ENCODE data around the gene SMAP1.
"Not testable (repeated sequence)": the region's sequence is repeated elsewhere in the genome, so short reads cannot be mapped to it uniquely, and the experiment has no call there.

SMAP1 gene

DNA sequence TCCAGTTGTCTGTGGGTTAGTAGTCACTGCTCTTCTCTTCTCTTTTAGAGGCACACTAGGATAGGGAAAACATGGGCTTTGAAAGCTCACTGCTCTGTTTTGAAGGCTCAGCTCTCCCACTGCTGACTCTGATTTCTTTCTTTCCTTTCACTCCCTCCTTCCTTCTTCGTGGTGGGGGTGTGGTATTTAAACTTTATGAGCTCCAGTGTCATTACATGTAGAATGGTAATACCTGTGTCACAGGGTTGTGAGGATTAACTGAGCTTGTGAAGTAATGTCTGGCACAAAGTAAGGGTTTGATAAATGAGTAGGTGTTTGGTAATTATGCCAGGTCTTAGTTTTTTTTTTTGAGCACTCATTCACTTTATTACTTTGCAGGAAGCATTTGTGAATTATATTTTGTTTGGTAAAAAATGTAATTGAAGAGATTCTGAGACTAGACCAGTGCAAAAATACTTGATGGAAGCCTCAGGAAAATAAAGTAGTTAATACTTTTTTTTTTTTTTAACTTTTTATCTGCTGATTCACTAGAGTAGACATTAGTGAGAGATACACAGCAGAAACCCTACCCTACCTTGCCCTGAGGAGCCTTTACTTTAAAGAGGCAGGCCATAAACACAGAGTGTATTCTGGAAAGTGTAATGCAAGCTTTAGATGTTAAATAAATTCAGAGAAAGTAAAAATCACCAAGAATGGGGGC lies 17.3 kb downstream of the SMAP1 start:
- no peak for DNase-seq (ENCODE audit: low read depth)

DNA sequence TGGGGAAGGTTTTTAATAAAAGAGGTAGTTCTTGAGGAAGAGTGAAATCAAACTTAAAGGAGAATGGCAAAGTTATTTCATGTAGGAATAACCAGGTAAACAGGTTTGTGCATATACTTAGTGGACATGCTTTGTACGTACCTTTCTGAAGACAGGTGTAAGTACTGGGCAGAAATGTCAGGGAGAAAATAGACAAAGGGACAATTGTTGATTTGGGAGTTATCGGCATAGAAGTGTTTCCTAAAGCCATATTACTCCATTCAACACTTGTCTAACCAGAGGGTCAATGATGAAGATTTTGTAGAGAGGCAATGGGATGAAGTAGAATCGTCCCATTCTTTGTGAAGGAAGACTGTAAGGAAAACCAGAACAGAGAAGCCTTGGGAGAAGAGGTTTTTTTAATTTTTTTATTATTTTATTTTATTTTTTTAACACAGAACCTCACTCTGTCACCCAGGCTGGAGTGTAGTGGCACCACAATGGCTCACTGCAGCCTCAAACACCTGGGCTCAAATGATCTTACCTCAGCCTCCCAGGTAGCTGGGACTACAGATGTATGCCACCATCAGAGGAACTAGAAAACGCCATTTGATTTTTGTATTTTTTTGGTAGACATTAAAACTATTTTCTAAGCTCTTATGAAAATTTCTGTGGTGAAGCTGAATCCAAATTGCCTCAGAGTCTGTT lies 18.0 kb downstream of the SMAP1 start:
- DNase-seq (ENCODE audit: low read depth), result no peak

DNA sequence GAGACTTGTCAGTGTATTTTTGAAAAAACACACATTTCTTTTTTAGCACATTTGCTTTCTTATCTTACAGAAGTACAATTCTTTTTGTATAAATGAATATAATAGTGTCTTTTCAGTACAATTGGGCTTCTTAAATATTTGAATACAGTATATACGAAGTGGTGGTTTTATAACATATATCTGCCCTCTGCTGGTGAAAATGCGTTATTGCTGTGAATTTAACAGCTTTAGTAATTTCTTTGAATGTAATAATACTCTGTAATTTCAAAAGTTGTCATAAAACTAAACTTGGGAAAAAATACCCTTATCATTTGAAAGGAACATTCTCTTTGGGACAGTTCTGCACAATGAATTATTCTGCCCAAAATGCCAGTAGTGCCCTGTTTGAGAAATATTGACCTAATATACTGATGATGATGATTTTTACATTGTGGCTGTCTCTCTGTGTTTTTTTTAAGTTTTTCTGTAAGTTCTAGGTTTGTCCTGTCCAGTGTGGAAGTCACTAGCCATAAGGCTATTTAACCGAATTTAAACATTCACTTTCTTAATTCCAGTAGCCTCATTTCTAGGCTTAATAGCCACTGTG lies 19.0 kb downstream of the SMAP1 start:
- DNase-seq (ENCODE audit: low read depth), result no peak

DNA sequence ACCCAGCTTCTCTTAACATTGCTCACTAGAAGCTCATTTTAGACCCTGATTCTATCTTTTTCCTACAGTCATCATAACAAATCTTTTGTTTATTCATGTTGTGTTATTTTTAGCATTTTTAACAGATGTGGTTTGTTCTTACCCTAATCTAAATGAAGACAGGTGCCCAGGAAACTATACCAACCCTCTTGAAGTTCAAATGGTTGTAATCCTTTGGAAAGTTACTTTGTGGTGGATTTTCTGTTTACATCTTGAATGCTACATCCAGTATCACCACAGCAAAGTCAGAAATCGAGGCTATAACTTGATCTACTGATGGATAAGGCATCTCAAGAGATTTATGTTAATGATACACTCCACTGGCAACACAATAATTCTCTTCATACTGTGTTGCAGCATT lies 26.2 kb downstream of the SMAP1 start:
- no peak for DNase-seq (ENCODE audit: low read depth)

DNA sequence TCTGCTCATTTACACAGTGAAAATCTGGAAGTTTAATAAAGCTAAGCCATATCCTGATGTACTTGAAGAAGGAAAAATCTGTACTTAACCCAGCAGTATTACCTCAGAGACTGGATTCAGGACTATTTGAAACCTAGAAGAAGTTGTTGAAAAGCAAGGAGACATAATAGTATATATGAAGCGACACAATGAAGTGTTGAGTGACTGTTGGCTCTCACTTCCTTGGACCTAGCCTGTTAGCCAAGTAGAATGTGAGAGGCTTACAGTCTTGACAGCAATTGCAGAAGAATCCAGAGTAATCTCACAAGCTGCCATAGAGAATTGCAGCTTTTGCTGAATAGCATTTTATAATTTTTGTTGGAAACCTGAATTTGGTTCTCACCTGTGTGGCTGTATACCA lies 26.7 kb downstream of the SMAP1 start:
- no peak for DNase-seq (ENCODE audit: low read depth)

DNA sequence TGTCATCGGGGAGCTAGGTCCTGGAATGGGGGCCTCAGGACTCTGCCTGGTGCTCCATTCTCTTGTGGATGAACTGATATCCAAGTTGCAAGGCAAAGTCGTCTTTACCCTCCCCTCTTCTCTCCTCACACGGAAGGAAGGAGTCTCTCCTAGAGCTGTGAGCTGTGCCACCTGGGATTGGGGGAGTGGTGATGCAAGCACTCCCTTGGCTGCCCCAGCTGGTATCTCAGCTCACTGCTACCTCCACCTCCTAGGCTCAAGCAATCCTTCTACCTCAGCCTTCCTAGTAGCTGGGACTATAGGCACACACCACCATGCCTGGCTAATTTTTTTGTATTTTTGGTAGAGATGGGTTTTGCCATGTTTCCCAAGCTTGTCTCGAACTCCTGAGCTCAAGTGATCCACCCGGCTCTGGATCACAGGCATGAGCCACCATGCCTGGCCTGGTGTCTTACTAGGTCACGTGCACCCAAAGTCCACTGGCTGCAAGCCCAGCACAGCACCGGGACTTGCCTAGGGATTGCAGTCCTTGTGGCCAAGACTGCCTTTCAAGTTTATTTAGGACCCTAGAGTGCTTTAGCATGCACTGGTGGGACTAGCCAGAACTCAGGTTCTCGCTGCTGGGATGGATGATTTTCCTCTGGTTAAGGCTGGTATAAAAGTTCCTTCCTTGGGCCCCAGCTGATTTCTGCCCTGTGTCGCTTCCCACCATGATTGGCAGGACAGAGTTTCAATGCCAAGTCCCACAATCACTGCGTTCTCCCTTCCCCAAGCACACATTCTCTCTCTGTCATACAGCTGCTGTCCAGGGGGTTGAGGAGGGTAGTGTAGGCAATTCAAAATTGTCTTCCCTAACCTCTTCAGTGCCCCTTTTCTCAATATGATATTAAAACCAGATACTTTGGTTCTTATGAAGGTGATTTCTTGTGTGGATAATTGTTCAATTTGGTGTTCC lies 33.5 kb downstream of the SMAP1 start:
- no peak for DNase-seq (ENCODE audit: low read depth)

DNA sequence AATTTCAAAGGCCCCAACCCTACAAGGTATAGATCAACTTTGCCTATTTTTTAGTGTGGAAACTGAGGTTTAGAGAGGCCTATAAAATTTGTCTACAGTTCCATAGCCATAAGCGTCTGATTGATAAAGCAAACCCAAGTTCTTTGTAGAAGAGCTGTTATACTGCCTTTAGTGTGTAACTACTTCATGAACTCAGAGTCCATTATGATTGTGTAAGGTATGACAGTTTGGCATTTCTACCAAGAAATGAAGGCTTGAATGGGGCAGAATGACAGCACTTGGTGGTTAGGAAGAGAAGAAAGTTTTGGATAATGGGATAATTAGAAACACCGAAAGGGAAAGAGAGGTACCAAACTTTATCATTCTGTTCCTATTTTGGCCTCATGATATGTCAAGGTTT lies 38.1 kb downstream of the SMAP1 start:
- DNase-seq (ENCODE audit: low read depth), result no peak

DNA sequence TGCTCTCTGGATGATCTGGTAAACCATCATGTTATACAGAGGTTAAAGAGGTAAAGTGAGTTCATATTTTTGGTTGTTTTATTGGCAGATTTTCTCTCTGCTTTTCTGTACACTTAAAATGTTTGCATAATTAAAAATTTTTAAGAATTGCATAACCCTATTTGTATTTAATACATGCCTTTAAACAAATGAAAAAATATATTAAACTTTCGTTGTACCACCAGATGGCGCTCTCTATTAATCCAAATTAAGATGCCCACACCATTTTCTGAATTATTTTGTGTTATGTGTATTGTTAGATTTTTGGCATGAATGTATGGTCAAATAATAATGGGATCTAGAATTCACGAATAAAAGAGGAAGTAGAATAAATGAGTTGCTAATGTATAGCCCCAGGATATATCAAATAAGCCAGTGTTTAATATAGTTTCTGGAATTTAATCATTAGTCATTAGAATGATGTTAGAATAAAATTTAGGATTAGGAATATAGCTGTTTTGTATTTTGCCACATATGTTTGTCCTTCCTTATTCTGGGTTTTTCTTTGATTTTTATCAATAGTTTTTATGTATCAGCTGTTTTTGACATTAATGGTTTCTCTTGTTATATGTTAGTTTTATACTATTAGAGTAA lies 38.9 kb downstream of the SMAP1 start:
- DNase-seq (ENCODE audit: low read depth), result no peak

DNA sequence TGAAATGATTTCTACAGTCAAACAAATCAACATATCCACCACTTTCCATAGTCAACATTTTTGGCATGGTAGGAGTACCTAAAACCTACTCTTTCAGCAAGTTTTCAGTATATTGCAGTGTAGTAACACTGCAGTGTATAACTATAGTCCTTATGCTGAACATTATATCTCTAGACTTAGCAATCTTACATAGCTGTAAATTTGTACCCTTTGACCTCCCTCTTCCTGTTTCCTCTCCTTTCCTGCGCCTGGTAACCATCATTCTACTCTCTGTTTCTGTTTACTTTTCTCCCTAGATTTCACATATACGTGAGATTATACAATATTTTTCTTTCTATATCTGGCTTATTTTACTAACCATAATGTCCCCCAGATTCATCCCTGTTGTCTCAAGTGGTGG lies 40.2 kb downstream of the SMAP1 start:
- DNase-seq (ENCODE audit: low read depth), result no peak

DNA sequence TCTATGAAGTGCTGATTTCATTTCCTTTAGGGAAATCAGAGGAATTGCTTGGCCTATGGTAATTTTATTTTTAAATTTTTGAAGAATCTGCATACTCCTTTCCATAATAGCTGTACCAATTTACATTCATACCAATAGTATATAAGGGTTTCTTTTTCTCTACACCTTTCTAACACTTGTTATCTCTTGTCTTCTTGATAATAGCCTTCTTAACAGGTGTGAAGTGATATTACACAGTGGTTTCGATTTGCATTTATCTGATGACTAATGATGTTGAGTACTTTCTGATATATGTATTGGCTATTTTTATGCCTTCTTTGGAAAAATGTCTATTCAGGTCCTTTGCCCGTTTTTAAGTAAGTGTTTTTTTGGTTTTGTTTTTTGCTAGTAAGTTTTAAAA lies 40.8 kb downstream of the SMAP1 start:
- no peak for DNase-seq (ENCODE audit: low read depth)

DNA sequence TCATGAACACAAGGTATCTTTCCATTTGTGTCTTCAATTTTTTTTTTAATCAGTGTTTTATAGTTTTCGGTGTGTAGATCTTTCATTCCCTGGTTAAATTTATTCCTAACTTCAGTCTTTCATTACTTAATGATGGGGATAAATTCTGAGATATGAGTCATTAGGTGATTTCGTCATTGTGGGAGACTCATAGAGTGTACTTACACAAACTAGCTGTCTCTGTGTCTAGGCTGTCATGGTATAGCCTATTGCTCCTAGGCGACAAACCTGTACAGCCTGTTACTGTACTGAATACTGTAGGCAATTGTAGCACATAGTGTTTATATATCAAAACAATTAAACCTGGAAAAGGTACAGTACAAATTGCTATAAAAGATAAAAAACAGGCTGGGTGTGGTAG lies 42.1 kb downstream of the SMAP1 start:
- DNase-seq (ENCODE audit: low read depth), result no peak

DNA sequence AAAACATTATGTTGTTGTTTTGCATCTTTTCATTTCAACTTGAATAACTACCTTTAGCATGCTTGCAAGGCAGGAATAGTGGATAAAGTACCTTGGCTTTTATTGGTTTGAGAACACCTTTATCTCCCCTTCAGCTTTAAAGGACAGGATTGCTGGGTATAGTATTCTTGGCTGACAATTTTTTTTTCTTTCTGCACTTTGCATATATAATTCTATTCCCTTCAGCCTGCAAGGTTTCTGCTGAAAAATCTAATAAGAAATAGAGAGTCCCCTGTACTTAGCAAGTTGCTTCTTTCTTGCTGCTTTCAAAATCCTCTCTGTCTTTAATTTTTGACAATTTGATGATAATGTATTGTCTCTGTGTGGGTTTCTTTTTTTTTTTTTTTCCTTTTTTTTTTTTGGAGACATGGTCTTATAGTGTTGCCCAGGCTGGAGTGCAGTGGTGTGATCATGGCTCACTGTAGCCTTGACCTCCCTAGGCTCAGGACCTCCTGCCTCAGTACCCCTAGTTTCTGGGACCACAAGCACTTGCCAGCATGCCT lies 47.1 kb downstream of the SMAP1 start:
- DNase-seq (ENCODE audit: low read depth), result no peak

DNA sequence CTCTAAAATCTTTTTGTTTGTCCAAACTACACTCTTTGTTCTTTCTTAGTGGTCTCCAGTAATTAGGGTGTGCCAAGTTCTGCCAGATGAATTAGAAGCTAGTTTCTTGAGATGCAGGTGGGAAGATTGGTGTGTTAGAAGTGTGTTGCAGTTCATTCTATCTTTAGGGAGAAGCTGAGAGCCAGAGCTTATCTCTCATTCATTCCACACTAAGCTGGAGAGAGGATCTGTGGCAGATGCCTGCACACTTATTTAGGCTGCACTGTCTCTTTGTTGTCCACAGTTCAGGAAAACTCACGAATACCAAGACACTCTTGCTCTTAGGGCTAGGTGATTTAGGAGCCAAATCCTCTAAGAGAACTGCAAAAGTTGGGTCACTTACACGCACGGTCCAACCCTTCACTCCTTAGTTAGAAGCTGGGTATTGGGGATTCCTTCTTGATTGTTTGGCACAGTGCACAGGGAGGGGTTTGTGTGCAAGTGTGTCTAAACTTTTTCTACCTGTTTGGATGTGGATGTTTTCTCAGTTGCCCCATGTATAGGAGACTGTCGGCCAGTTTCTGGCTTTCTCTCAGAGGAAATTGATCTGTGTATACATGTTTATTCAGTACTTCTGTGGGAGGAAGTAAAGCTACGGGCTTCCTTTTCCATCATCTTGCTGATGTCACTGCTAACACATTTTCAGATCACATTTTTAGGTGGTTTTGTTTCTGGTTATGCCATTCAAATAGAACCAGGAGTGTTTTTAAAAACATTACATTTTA lies 49.5 kb downstream of the SMAP1 start:
- no peak for DNase-seq (ENCODE audit: low read depth)

DNA sequence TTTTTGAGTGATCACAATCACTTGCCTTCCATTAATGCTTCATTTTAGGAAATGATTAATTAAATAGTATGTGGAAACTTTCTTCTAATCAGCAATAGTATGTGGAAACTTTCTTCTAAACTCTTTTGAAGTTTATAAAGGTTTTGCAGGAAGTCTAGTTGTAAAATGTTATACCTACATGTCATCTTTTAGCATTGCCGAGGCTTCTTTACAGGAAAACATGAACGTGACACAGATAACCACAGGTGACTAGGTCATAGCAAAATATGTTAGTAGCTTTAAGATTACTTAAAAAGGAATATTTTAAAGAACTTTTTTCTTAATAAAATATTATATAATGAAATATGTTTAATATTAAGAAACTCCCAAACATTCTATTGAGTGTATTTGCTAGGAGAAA lies 56.8 kb downstream of the SMAP1 start:
- no peak for DNase-seq (ENCODE audit: low read depth)

DNA sequence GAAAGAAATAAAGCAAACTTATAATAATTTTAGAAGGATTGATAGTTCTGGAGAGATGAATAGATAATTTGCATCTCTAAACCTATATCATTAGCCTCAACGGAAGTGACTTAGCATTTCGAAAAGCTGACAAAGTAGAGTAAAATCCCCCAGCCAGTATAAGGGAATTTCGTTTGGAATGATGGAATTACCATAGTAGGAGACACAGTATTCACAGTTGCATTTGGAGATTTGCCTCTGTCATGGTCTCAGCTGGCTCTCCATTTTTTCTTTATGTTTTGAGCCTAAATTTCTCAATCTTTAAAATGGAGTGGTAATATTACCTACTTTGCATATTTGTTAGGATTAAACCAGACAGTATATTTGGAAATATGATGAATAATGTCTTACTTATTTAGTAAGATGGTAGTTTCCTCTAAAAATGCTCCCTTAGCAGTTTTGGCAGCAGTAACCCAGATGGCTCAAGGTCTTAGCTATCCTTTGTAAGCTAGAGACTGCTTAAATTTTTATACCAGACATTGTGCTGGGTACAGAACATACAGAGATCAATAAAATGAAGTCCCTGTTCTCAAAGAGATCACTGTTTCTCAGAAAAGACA lies 58.2 kb downstream of the SMAP1 start:
- no peak for DNase-seq (ENCODE audit: low read depth)

DNA sequence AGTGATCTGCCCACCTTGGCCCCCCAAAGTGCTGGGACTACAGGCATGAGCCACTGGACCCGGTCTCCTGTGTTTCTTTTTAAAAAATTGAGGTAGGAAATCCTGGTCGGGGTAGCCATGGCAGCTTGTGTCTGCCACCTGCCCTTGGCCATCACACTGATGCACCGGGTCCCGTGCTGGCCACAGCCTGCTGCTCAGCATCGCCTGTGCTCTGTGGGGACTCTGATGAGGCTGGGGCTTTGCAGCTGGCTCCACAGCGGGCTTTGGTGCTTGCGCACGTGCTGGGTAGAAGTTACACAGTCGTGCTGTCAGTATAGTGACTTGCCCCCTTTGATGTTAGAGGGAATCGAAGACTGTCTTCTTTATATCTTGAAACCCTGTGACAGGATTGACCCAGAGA lies 66.7 kb downstream of the SMAP1 start:
- DNase-seq (ENCODE audit: low read depth), result no peak

DNA sequence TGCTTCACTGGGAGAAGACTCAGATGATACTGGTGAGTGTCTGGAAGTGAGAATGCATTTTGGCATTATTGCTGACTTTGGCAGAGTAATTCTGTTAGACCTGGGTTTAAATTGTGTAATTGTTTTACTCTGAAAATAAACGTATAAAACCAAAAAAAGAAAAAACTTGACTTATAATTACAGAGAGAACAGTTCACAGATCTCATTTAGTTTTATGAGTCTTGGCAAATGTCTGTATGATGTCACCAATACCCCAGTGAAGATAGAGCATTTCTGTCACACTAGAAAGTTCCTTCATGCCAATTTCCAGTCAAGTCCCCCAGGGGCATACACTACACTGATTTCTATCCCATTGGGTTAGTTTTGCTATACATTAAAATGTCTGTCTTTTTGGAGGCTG lies 67.3 kb downstream of the SMAP1 start:
- DNase-seq (ENCODE audit: low read depth), result no peak

DNA sequence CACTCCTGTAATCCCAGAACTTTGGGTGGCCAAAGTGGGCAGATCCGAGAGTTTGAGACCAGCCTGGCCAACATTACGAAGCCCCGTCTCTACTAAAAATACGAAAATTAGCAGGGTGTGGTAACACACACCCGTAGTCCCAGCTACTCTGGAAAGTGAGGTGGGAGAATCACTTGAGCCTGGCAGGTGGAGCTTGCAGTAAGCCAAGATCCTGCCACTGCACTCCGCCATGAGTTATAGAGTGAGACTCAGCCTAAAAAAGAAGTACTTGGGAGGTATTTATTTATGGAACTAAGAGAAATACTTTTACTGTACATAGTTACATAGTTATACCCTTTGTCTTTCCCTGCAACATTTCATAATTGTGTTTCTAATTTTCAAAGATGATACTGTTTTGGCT lies 67.8 kb downstream of the SMAP1 start:
- DNase-seq (ENCODE audit: low read depth), result no peak

DNA sequence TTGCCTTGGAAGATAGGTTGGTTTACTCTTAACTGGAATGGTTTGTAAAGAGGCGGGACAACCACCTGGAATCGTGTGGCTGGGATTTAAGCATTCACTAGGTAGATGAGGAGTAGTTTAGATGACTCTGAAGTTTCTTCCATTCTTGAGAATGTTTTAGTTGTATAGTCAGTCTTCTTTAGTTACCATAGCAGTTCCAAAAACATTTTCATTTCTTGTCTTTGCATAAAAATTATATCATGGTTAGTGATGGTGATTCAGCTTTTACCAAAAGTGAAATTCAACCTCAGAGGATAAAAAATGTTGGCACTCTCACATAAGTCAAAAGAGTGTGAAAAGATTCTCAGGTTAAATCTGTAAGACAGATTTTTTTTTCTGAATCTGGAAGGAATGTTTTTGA lies 70.3 kb downstream of the SMAP1 start:
- no peak for DNase-seq (ENCODE audit: low read depth)

DNA sequence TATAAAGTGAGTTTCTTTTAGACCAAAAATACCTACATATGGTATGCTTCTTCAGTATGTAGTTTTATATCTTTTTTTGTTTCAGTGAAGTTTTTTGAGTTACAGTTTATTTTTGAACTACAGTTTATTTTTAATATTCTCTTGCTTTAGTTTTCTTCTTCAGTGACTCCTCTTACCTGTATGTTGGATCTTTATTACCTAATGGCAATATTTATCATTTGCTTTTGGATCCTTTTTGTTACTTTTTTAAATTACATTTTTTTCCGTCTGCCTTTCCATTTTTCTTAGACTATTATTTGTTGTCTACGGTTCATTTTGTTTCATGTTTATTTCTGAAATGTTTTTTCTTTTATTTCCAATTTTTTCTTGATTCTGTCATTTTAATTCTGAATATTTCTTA lies 71.9 kb downstream of the SMAP1 start:
- DNase-seq (ENCODE audit: low read depth), result no peak

DNA sequence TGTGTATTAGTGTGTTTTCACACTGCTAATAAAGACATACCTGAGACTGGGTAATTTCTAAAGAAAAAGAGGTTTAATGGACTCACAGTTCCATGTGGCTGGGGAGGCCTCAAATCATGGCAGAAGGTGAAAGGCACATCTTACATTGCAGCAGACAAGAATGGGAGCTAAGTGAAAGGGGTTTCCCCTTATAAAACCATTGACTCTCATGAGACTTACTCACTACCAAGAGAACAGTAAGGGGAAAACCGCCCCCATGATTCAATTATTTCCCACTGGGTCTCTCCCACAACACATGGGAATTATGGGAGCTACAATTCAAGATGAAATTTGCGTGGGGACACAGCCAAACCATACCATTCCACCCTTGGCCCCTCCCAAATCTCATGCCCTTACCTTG lies 73.1 kb downstream of the SMAP1 start:
- DNase-seq (ENCODE audit: low read depth), result not testable (repeated sequence)

Data from T follicular helper cell (primary cell).